MM.1S (cell line): ENCODE data around the gene ALKBH6.

Source experiments
- DNase-seq: peaks from one replicate; pipeline ENCODE4 v3.0.0-alpha.2; 2015
- H2AFZ ChIP-seq: fragments of 300-600 bp; sonication (generic); 2 replicates; pipeline ENCODE4 v1.6.0; 2016; ENCODE audit warnings: antibody characterized with exemption, low read length
- H3F3A ChIP-seq: fragments of 300-600 bp; sonication (generic); 2 replicates; pipeline ENCODE4 v1.6.1; 2016; ENCODE audit warnings: mild to moderate bottlenecking, antibody characterized with exemption, low read length, moderate library complexity, mixed read lengths; ENCODE audit not compliant: insufficient read depth
- H3K27ac ChIP-seq: fragments of 300-600 bp; sonication (generic); 2 replicates; pipeline ENCODE4 v1.5.1; 2016; ENCODE audit warnings: mild to moderate bottlenecking, low read length
- H3K27me3 ChIP-seq: fragments of 300-600 bp; sonication (generic); replicated peaks from 2 replicates; pipeline ENCODE4 v1.6.0; 2016; ENCODE audit warnings: low read length; ENCODE audit not compliant: insufficient read depth
- H3K36me3 ChIP-seq: fragments of 300-600 bp; sonication (generic); replicated peaks from 2 replicates; pipeline ENCODE4 v1.6.1; 2016; ENCODE audit warnings: mild to moderate bottlenecking, low read length, mixed read lengths; ENCODE audit not compliant: insufficient read depth
- H3K4me1 ChIP-seq: fragments of 300-600 bp; sonication (generic); 2 replicates; pipeline ENCODE4 v1.6.1; 2016; ENCODE audit warnings: low read length, mixed read lengths
- H3K4me2 ChIP-seq: fragments of 300-600 bp; sonication (generic); 2 replicates; pipeline ENCODE4 v1.6.0; 2016; ENCODE audit warnings: low read depth, low read length
- H3K4me3 ChIP-seq: fragments of 300-600 bp; sonication (generic); 2 replicates; pipeline ENCODE4 v1.5.1; 2016; ENCODE audit warnings: low read length, mixed read lengths
- H3K79me2 ChIP-seq: fragments of 300-600 bp; sonication (generic); 2 replicates; pipeline ENCODE4 v1.6.1; 2016; ENCODE audit warnings: mixed run types, low read length, mixed read lengths
- H3K9ac ChIP-seq: fragments of 300-600 bp; sonication (generic); 2 replicates; pipeline ENCODE4 v1.6.1; 2016; ENCODE audit warnings: low read length, mixed read lengths
- H3K9me2 ChIP-seq: fragments of 300-600 bp; sonication (generic); replicated peaks from 2 replicates; pipeline ENCODE4 v1.6.1; 2016; ENCODE audit warnings: mild to moderate bottlenecking, low read length, mixed read lengths; ENCODE audit not compliant: insufficient read depth
- H3K9me3 ChIP-seq: fragments of 300-600 bp; sonication (generic); replicated peaks from 2 replicates; pipeline ENCODE4 v1.6.1; 2016; ENCODE audit warnings: mild to moderate bottlenecking, low read length, mixed read lengths; ENCODE audit not compliant: insufficient read depth
- H4K20me1 ChIP-seq: fragments of 300-600 bp; sonication (generic); 2 replicates; pipeline ENCODE4 v1.6.1; 2016; ENCODE audit warnings: mild to moderate bottlenecking, low read length, moderate library complexity, mixed read lengths; ENCODE audit not compliant: insufficient read depth
- CTCF ChIP-seq: fragments of 300-600 bp; sonication (generic); IDR thresholded peaks from 2 replicates; pipeline ENCODE4 v1.5.1; 2016; ENCODE audit warnings: antibody characterized with exemption, low read length, mixed read lengths
- EZH2 ChIP-seq: fragments of 300-600 bp; sonication (generic); optimal IDR thresholded peaks from 2 replicates; pipeline ENCODE3; 2017; ENCODE audit warnings: low read depth, mild to moderate bottlenecking, antibody characterized with exemption, low read length, mixed read lengths
- EZH2phosphoT487 ChIP-seq: fragments of 300-600 bp; sonication (generic); IDR thresholded peaks from 2 replicates; pipeline ENCODE4 v1.6.1; 2018; ENCODE audit warnings: antibody characterized with exemption, low read length

ALKBH6 gene

GRCh38 chr19:36010402-36010801 lies 3.6 kb downstream of the ALKBH6 start:
- H3K9me2 ChIP-seq = no peaks in the 10 kb centered on the region
- H3K4me3 ChIP-seq = no peak overlapping the region
- H2AFZ ChIP-seq = no peak overlapping the region
- peaks cover 17% of the 10 kb centered on the region for H3K79me2 ChIP-seq
- no peaks in the 10 kb centered on the region for H3K9me3 ChIP-seq
- H3K27me3 ChIP-seq = no peaks in the 10 kb centered on the region
- H3K4me1 ChIP-seq = peaks cover 5% of the 10 kb centered on the region
- H3K4me2 ChIP-seq = no peak overlapping the region
- no peak overlapping the region for H3K27ac ChIP-seq
- TF ChIP-seq EZH2 (no peak), EZH2phosphoT487 (no peak)
- DNase-seq = no peak
- H4K20me1 ChIP-seq = no peaks in the 10 kb centered on the region
- H3K9ac ChIP-seq = no peak overlapping the region
- no peaks in the 10 kb centered on the region for H3F3A ChIP-seq
- no peaks in the 10 kb centered on the region for H3K36me3 ChIP-seq

- no peaks in the 10 kb centered on the region for H3K36me3 ChIP-seq
- peaks cover 1% of the 10 kb centered on the region for H3K4me1 ChIP-seq
- no peak overlapping the region for H3K9ac ChIP-seq
- peak overlapping the region; percentile 29; the same call in 1 of the 2 replicates for H3K4me2 ChIP-seq
- H2AFZ ChIP-seq = no peak overlapping the region
- peaks cover 12% of the 10 kb centered on the region for H3K79me2 ChIP-seq
- no peak for DNase-seq
- no peak for TF ChIP-seq EZH2phosphoT487
- TF ChIP-seq EZH2 = no peak
- TF ChIP-seq CTCF = no peak
- no peaks in the 10 kb centered on the region for H3K9me3 ChIP-seq
- no peaks in the 10 kb centered on the region for H3K9me2 ChIP-seq
- no peak overlapping the region for H3K4me3 ChIP-seq
- H3K27ac ChIP-seq = no peak overlapping the region
- H3F3A ChIP-seq = no peaks in the 10 kb centered on the region
- no peaks in the 10 kb centered on the region for H4K20me1 ChIP-seq
- H3K27me3 ChIP-seq = no peaks in the 10 kb centered on the region
These were observed 4.2 kb downstream of the ALKBH6 start for GRCh38 chr19:36009633-36010379.

- Histone ChIP-seq H3K79me2 (peaks cover 9% of the 10 kb centered on the region), H3K36me3 (no peaks in the 10 kb centered on the region), H3K9me2 (no peaks in the 10 kb centered on the region), H2AFZ (no peak overlapping the region), H3K27me3 (no peaks in the 10 kb centered on the region), H3K4me1 (no peaks in the 10 kb centered on the region), H3K4me2 (peak overlapping the region; percentile 29; the same call in 1 of the 2 replicates), H3K9me3 (no peaks in the 10 kb centered on the region), H3K4me3 (no peak overlapping the region), H3F3A (no peaks in the 10 kb centered on the region), H3K27ac (no peak overlapping the region), H4K20me1 (no peaks in the 10 kb centered on the region), H3K9ac (no peak overlapping the region)
- no peak for TF ChIP-seq EZH2phosphoT487
- no peak for TF ChIP-seq EZH2
- no peak for TF ChIP-seq CTCF
- DNase-seq = peak; percentile 31
These were observed 4.8 kb downstream of the ALKBH6 start for GRCh38 chr19:36009220-36009619.
